Right lobe of liver (tissue), 4 donors: ENCODE results near the gene SCN1A.

Source experiments
- POLR2A ChIP-seq: fragments of 450-650 bp; IDR thresholded peaks from one replicate; pipeline ENCODE4 v1.6.1; 2017; ENCODE audit warnings: antibody characterized with exemption, mild to moderate bottlenecking
- TF ChIP-seq, protein P1 (sequence below), 4 donors: fragments of 200-600 bp in 3 of 4; fragments of 450-650 bp in 1 of 4; IDR thresholded peaks; one replicate each; pipeline versions ENCODE4 v1.5.1 to v1.8.0; 2016 to 2022; ENCODE audit warnings: antibody characterized with exemption in 4 of 4, mild to moderate bottlenecking in 2 of 4
- donor health status: DM: no; HTN: no; CAD: no.
- donor health status: DM: no; HTN: no; CAD: no.
- donor health status: DM: no; HTN: yes; CAD: no.

- TF ChIP-seq, protein P1, sequence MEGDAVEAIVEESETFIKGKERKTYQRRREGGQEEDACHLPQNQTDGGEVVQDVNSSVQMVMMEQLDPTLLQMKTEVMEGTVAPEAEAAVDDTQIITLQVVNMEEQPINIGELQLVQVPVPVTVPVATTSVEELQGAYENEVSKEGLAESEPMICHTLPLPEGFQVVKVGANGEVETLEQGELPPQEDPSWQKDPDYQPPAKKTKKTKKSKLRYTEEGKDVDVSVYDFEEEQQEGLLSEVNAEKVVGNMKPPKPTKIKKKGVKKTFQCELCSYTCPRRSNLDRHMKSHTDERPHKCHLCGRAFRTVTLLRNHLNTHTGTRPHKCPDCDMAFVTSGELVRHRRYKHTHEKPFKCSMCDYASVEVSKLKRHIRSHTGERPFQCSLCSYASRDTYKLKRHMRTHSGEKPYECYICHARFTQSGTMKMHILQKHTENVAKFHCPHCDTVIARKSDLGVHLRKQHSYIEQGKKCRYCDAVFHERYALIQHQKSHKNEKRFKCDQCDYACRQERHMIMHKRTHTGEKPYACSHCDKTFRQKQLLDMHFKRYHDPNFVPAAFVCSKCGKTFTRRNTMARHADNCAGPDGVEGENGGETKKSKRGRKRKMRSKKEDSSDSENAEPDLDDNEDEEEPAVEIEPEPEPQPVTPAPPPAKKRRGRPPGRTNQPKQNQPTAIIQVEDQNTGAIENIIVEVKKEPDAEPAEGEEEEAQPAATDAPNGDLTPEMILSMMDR (IDR thresholded peaks at IDR 0.05): no peak
- TF ChIP-seq POLR2A: no peak
Observed at GRCh38 chr2:166041613-166042012, 86.2 kb downstream of the SCN1A start.
